Left ventricle myocardium inferior (tissue), 1 donor: ENCODE measurements around the gene PEX5L. TPM values are rescaled to one million over a fixed set of nuclear protein-coding genes. Genes with fewer than 3 reads are reported as not detected.

Experiments
- DNase-seq: peaks from one replicate; pipeline ENCODE4 v3.0.0-alpha.2; 2020
- H3K27ac ChIP-seq: fragments of 200-600 bp; replicated peaks from 2 replicates; pipeline ENCODE4 v1.8.0; 2021
- H3K27me3 ChIP-seq: fragments of 200-600 bp; 2 replicates; pipeline ENCODE4 v1.8.0; 2021; ENCODE audit warnings: low read depth
- H3K36me3 ChIP-seq: fragments of 200-600 bp; 2 replicates; pipeline ENCODE4 v1.8.0; 2021
- H3K4me1 ChIP-seq: fragments of 200-600 bp; 2 replicates; pipeline ENCODE4 v1.8.0; 2021
- H3K4me3 ChIP-seq: fragments of 200-600 bp; 2 replicates; pipeline ENCODE4 v1.8.0; 2021; ENCODE audit warnings: mild to moderate bottlenecking, moderate library complexity
- H3K9me3 ChIP-seq: fragments of 200-600 bp; replicated peaks from 2 replicates; pipeline ENCODE4 v1.8.0; 2021
- intact Hi-C: fragments of 100-400 bp; cut with micrococcal nuclease; formaldehyde crosslinking; loops from one replicate; pipeline ENCODE4 v1.11.0; 2022
- total RNA-seq: library from RNA; stranded (reverse); fragmentation: NEBNext Ultra II Directional; extraction: Animal tissue kit (Norgen Biotek cat#: 25700); gene quantifications from one replicate; pipeline ENCODE4 v1.2.1, GENCODE V29; 2021
- TF ChIP-seq, protein P1 (sequence below): fragments of 200-600 bp; IDR thresholded peaks from 2 replicates; pipeline ENCODE4 v1.8.0; 2021; ENCODE audit warnings: antibody characterized with exemption, mild to moderate bottlenecking, borderline replicate concordance
- donor health status: DM: no; HTN: yes; CAD: no; lungs with severe emphysema.

Gene PEX5L
- total RNA-seq, 1 donor from 2014 or later, result 0.41 TPM

DNA sequence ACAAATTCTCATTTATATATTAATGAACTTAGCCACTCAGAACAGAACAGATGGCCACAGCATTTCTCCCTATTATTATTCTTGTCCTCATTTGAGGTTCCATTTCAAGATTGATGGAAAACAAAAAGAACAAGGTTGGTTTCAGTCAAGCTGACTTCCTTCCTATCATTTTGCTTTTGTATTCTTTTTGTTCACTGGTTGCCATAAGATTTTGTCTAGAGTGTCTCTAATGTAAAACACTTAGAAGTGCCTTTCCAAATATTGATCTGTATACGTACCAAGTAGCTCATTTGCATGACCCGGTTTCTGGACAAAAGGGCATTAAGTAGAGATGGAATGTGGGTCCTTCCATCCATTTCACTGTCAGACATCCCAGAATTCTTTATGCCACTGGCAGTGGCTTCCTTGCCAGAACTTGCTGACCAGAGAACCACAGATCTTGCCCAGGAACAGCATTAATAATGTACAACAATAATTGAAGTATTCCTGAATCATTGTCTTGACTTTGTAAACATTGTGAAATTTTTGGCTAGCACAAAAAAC, 63.8 kb downstream of the PEX5L start:
- H3K27me3 ChIP-seq, result peaks cover 20% of the 10 kb centered on the region

DNA sequence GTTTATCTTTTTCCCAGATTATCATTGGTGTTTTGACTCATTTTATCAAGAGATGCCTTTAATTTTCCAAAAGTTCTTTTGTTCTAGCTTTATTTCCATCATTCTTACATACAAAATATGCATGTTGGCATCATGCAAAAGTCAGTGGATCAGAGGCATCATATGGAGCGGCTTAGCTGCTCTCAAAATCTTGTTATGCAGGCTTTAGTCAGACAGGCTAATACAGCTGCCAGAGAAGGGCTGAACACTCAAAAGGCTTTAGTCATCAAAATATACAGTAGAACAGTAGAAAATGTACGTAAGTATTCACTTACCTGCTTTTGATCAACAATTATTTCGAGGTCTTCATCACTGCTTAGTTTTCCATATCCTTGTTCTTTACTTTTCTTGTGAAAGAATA, 65.5 kb downstream of the PEX5L start:
- no peak overlapping the region for H3K4me3 ChIP-seq
- no peaks in the 10 kb centered on the region for H3K4me1 ChIP-seq
- H3K36me3 ChIP-seq, result no peaks in the 10 kb centered on the region
- peaks cover 24% of the 10 kb centered on the region for H3K27me3 ChIP-seq
- TF ChIP-seq, protein P1, sequence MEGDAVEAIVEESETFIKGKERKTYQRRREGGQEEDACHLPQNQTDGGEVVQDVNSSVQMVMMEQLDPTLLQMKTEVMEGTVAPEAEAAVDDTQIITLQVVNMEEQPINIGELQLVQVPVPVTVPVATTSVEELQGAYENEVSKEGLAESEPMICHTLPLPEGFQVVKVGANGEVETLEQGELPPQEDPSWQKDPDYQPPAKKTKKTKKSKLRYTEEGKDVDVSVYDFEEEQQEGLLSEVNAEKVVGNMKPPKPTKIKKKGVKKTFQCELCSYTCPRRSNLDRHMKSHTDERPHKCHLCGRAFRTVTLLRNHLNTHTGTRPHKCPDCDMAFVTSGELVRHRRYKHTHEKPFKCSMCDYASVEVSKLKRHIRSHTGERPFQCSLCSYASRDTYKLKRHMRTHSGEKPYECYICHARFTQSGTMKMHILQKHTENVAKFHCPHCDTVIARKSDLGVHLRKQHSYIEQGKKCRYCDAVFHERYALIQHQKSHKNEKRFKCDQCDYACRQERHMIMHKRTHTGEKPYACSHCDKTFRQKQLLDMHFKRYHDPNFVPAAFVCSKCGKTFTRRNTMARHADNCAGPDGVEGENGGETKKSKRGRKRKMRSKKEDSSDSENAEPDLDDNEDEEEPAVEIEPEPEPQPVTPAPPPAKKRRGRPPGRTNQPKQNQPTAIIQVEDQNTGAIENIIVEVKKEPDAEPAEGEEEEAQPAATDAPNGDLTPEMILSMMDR, result no peak
- intact Hi-C loops, result no loop called here
- H3K27ac ChIP-seq, result no peak overlapping the region
- no peaks in the 10 kb centered on the region for H3K9me3 ChIP-seq
- DNase-seq, result no peak

More for the DNA sequence above, 63.8 kb downstream of the PEX5L start:
- Histone ChIP-seq H3K4me3 (no peak overlapping the region), H3K36me3 (no peaks in the 10 kb centered on the region), H3K4me1 (no peaks in the 10 kb centered on the region), H3K27ac (no peak overlapping the region), H3K9me3 (no peaks in the 10 kb centered on the region)
- no peak for DNase-seq
- TF ChIP-seq, protein P1, result no peak
- intact Hi-C loops, result no loop called here

DNA sequence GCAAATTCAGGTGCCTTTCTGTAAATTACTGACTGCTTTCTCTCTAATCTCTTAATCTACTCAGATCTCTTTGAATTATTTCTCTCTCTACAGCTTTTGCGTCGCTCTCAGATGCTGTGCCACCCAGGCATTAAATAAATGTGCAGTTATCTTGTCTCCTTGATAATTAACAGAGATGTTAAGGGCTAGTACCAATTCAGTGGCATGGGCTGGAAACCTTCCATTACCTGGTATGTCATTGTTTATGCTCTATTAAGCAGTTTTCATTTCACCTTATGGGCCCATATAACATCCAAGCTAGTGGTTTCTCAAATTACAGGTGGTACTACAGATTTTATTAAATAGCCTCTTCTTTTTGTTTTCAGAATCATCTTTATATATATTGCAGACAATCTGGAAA, 66.0 kb downstream of the PEX5L start:
- Histone ChIP-seq H3K36me3 (no peaks in the 10 kb centered on the region), H3K9me3 (no peaks in the 10 kb centered on the region), H3K27ac (no peak overlapping the region), H3K27me3 (peaks cover 29% of the 10 kb centered on the region), H3K4me1 (no peaks in the 10 kb centered on the region), H3K4me3 (no peak overlapping the region)
- intact Hi-C loops, result no loop called here
- TF ChIP-seq, protein P1, result no peak
- DNase-seq, result no peak

DNA sequence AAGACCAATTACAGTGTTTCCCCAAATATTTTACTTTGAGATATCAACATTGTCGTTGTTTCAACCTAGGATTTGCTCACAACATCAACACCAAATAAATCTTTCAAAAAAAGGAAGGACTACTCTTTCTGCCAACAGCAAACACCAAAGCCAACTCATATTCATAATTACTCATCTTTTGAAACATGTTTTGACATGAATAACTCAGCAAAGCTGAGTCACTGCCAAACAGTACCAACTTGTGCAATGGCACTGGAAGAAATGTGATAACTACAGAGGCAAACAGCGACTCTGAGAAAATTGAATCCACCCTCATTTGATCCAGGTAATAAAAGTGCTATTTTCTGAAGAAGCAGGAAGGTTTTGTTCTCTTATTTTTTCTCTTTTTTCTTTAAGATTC, 67.2 kb downstream of the PEX5L start:
- no peak for DNase-seq
- no peaks in the 10 kb centered on the region for H3K9me3 ChIP-seq
- TF ChIP-seq, protein P1, result no peak
- no peaks in the 10 kb centered on the region for H3K36me3 ChIP-seq
- intact Hi-C loops, result no loop called here
- H3K27me3 ChIP-seq, result peaks cover 34% of the 10 kb centered on the region
- no peak overlapping the region for H3K4me3 ChIP-seq
- H3K4me1 ChIP-seq, result no peaks in the 10 kb centered on the region
- no peak overlapping the region for H3K27ac ChIP-seq

DNA sequence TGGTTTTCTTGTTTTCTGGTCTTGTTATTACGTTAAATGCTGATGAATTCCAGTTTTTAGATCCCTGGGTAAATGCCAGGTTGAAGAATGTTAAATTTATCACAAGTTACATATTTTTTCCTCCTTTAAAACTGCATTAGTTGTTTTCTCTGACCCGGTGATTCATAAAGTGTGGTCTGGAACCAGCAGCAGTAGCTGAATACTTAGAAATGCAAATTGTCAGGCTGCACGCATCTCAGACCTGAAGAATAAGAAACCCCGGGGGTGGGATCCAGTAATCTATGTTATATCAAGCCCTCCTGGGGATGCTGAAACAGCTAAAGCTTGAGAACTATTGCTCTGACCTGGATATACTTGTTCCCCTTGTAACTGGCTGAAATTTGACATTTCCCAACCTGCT, 69.1 kb downstream of the PEX5L start:
- no peaks in the 10 kb centered on the region for H3K9me3 ChIP-seq
- intact Hi-C loops, result no loop called here
- no peak for DNase-seq
- peaks cover 26% of the 10 kb centered on the region for H3K27me3 ChIP-seq
- TF ChIP-seq, protein P1, result no peak
- H3K4me1 ChIP-seq, result no peaks in the 10 kb centered on the region
- no peak overlapping the region for H3K27ac ChIP-seq
- H3K4me3 ChIP-seq, result no peak overlapping the region
- no peaks in the 10 kb centered on the region for H3K36me3 ChIP-seq

DNA sequence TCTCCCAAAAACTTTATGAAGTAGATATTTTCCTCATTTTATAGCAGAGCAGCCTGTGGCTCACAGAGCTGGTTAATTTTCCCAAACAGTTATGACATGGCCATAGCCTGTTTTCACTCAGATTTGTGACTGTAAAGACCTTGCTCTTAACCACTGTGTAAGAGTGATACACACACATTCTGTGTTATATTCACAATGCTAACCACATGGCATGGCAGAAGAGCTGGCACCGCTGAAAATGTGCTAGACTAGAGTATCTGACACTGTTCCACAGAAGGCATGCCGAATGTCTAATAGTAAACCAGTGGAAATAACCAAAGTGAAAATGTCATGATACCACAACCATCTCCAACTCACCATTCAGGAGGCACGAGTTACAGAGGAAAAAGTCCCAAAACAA, 71.8 kb downstream of the PEX5L start:
- H3K9me3 ChIP-seq, result no peaks in the 10 kb centered on the region
- peaks cover 24% of the 10 kb centered on the region for H3K27me3 ChIP-seq
- H3K27ac ChIP-seq, result no peak overlapping the region
- no peaks in the 10 kb centered on the region for H3K4me1 ChIP-seq
- TF ChIP-seq, protein P1, result no peak
- intact Hi-C loops, result no loop called here
- H3K4me3 ChIP-seq, result no peak overlapping the region
- DNase-seq, result no peak
- H3K36me3 ChIP-seq, result no peaks in the 10 kb centered on the region
